OCI-LY1 (cell line): ENCODE measurements around the gene ANKRD11.

Experiments used
- H2AFZ ChIP-seq: fragments of 200-600 bp; sonication (generic), shearing (Covaris generic); 2 replicates; pipeline ENCODE4 v1.6.0; 2014; ENCODE audit warnings: antibody characterized with exemption, mild to moderate bottlenecking, low read length
- H3F3A ChIP-seq: fragments of 200-600 bp; sonication (generic), shearing (Covaris generic); 2 replicates; pipeline ENCODE4 v1.6.0; 2014; ENCODE audit warnings: mild to moderate bottlenecking, antibody characterized with exemption, low read length, moderate library complexity; ENCODE audit not compliant: insufficient read depth
- H3K27ac ChIP-seq: fragments of 200-600 bp; sonication (generic); 2 replicates; pipeline ENCODE4 v1.5.1; 2014; ENCODE audit warnings: low read length, mixed run types, mild to moderate bottlenecking, low read depth; ENCODE audit not compliant: poor library complexity, severe bottlenecking
- H3K27me3 ChIP-seq: fragments of 200-600 bp; sonication (generic); 2 replicates; pipeline ENCODE4 v1.6.0; 2014; ENCODE audit warnings: antibody characterized with exemption, mild to moderate bottlenecking, low read length, moderate library complexity; ENCODE audit not compliant: insufficient read depth
- H3K36me3 ChIP-seq: fragments of 200-600 bp; sonication (generic); 2 replicates; pipeline ENCODE4 v1.6.1; 2014; ENCODE audit warnings: mild to moderate bottlenecking, antibody characterized with exemption, low read length, moderate library complexity, mixed read lengths; ENCODE audit not compliant: insufficient read depth
- H3K4me1 ChIP-seq: fragments of 200-600 bp; sonication (generic); 2 replicates; pipeline ENCODE4 v1.5.1; 2014; ENCODE audit warnings: mild to moderate bottlenecking, low read length, moderate library complexity; ENCODE audit not compliant: insufficient read depth, severe bottlenecking
- H3K4me2 ChIP-seq: fragments of 200-600 bp; sonication (generic), shearing (Covaris generic); 2 replicates; pipeline ENCODE4 v1.6.1; 2014; ENCODE audit warnings: low read length
- H3K4me3 ChIP-seq: fragments of 200-600 bp; sonication (generic); 2 replicates; pipeline ENCODE4 v1.5.1; 2014; ENCODE audit warnings: low read length, low read depth, mild to moderate bottlenecking, mixed read lengths; ENCODE audit not compliant: poor library complexity, severe bottlenecking
- H3K79me2 ChIP-seq: fragments of 200-600 bp; shearing (Covaris generic); 2 replicates; pipeline ENCODE4 v1.6.1; 2016; ENCODE audit warnings: mixed run types, low read length, mixed read lengths; ENCODE audit not compliant: insufficient read depth
- H3K9ac ChIP-seq: fragments of 200-600 bp; sonication (generic), shearing (Covaris generic); 2 replicates; pipeline ENCODE4 v1.6.1; 2014; ENCODE audit warnings: mild to moderate bottlenecking, low read length, mixed read lengths
- H3K9me2 ChIP-seq: fragments of 200-600 bp; sonication (generic), shearing (Covaris generic); 2 replicates; pipeline ENCODE4 v1.6.1; 2014; ENCODE audit warnings: low read depth, mild to moderate bottlenecking, low read length, mixed read lengths
- H3K9me3 ChIP-seq: fragments of 200-600 bp; shearing (Covaris generic); 2 replicates; pipeline ENCODE4 v1.6.1; 2014; ENCODE audit warnings: low read length, mixed read lengths
- H4K20me1 ChIP-seq: fragments of 200-600 bp; sonication (generic), shearing (Covaris generic); 2 replicates; pipeline ENCODE4 v1.6.0; 2016; ENCODE audit warnings: mild to moderate bottlenecking, low read length; ENCODE audit not compliant: insufficient read depth
- CTCF ChIP-seq: fragments of 200-600 bp; sonication (generic), shearing (Covaris generic); IDR thresholded peaks from 2 replicates; pipeline ENCODE4 v1.5.1; 2017; ENCODE audit warnings: mild to moderate bottlenecking, antibody characterized with exemption, low read length, moderate library complexity, mixed read lengths
- EZH2 ChIP-seq: fragments of 200-600 bp; sonication (generic), shearing (Covaris generic); IDR thresholded peaks from 2 replicates; pipeline ENCODE4 v1.8.0; 2017; ENCODE audit warnings: borderline replicate concordance, mixed run types, mild to moderate bottlenecking, antibody characterized with exemption, low read length, moderate library complexity, mixed read lengths

ANKRD11 gene

GRCh38 chr16:89313583-89313982 lies 176.8 kb downstream of the ANKRD11 start:
- H3K36me3 ChIP-seq = peaks cover 54% of the 10 kb centered on the region
- no peak overlapping the region for H3K27ac ChIP-seq
- H3K4me2 ChIP-seq = no peak overlapping the region

GRCh38 chr16:89312598-89313299 lies 177.6 kb downstream of the ANKRD11 start:
- H3K79me2 ChIP-seq = peaks cover 13% of the 10 kb centered on the region; the same call in 1 of the 2 replicates
- peaks cover 27% of the 10 kb centered on the region for H3K4me1 ChIP-seq
- peaks cover 54% of the 10 kb centered on the region for H3K36me3 ChIP-seq
- no peak overlapping the region for H3K9ac ChIP-seq
- H4K20me1 ChIP-seq = no peaks in the 10 kb centered on the region
- no peak overlapping the region for H3K4me3 ChIP-seq
- no peak overlapping the region for H3K27ac ChIP-seq
- no peaks in the 10 kb centered on the region for H3K9me3 ChIP-seq
- H3F3A ChIP-seq = no peaks in the 10 kb centered on the region
- H2AFZ ChIP-seq = no peak overlapping the region
- H3K27me3 ChIP-seq = no peaks in the 10 kb centered on the region
- TF ChIP-seq CTCF (no peak), EZH2 (no peak)
- H3K9me2 ChIP-seq = no peaks in the 10 kb centered on the region
- no peak overlapping the region for H3K4me2 ChIP-seq

More at GRCh38 chr16:89313583-89313982, 176.8 kb downstream of the ANKRD11 start:
- H3K4me3 ChIP-seq = no peak overlapping the region
- TF ChIP-seq CTCF (no peak), EZH2 (no peak)
- no peaks in the 10 kb centered on the region for H3K9me2 ChIP-seq
- peaks cover 12% of the 10 kb centered on the region for H3K79me2 ChIP-seq
- no peaks in the 10 kb centered on the region for H3F3A ChIP-seq
- no peak overlapping the region for H3K9ac ChIP-seq
- no peaks in the 10 kb centered on the region for H3K27me3 ChIP-seq
- H2AFZ ChIP-seq = no peak overlapping the region
- H3K9me3 ChIP-seq = no peaks in the 10 kb centered on the region
- peaks cover 22% of the 10 kb centered on the region for H3K4me1 ChIP-seq
- no peaks in the 10 kb centered on the region for H4K20me1 ChIP-seq

GRCh38 chr16:89312194-89312593 lies 178.2 kb downstream of the ANKRD11 start:
- TF ChIP-seq CTCF (no peak), EZH2 (no peak)
- Histone ChIP-seq H3F3A (no peaks in the 10 kb centered on the region), H3K27ac (no peak overlapping the region), H3K27me3 (no peaks in the 10 kb centered on the region), H3K9me2 (no peaks in the 10 kb centered on the region), H3K9me3 (no peaks in the 10 kb centered on the region), H4K20me1 (no peaks in the 10 kb centered on the region), H3K9ac (no peak overlapping the region), H2AFZ (no peak overlapping the region), H3K4me1 (peaks cover 25% of the 10 kb centered on the region), H3K79me2 (peaks cover 13% of the 10 kb centered on the region; the same call in 1 of the 2 replicates), H3K4me3 (no peak overlapping the region), H3K36me3 (peaks cover 54% of the 10 kb centered on the region), H3K4me2 (no peak overlapping the region)
